NCI-H524 (cell line): ENCODE results near the gene USH1C.

Experiments used
- DNase-seq, 2 experiments: peaks; one replicate each; lab custom pipeline; 2025; lab: John Stamatoyannopoulos, UW

USH1C gene

GRCh38 chr11:17526326-17526725 lies 17.9 kb downstream of the USH1C start:
- peak in 1 of 2 experiments; percentile 59 for DNase-seq

- DNase-seq, result no peak
Observed at GRCh38 chr11:17525570-17525969, 18.6 kb downstream of the USH1C start.

- DNase-seq, result no peak
Observed at GRCh38 chr11:17524221-17524620, 20.0 kb downstream of the USH1C start.

GRCh38 chr11:17522655-17523054 lies 21.6 kb downstream of the USH1C start:
- DNase-seq, result no peak

- no peak for DNase-seq
Observed at GRCh38 chr11:17521106-17521900, 22.9 kb downstream of the USH1C start.

- no peak for DNase-seq
Observed at GRCh38 chr11:17519061-17519885, 24.9 kb downstream of the USH1C start.

- no peak for DNase-seq
Observed at GRCh38 chr11:17518366-17518765, 25.9 kb downstream of the USH1C start.

- no peak for DNase-seq
Observed at GRCh38 chr11:17517186-17517585, 27.0 kb downstream of the USH1C start.

GRCh38 chr11:17516551-17517150 lies 27.6 kb downstream of the USH1C start:
- DNase-seq, result no peak

- no peak for DNase-seq
Observed at GRCh38 chr11:17515443-17516176, 28.6 kb downstream of the USH1C start.

- DNase-seq, result no peak
Observed at GRCh38 chr11:17514476-17514875, 29.7 kb downstream of the USH1C start.

GRCh38 chr11:17513853-17514252 lies 30.4 kb downstream of the USH1C start:
- DNase-seq, result no peak

GRCh38 chr11:17512101-17512500 lies 32.1 kb downstream of the USH1C start:
- no peak for DNase-seq

GRCh38 chr11:17511571-17511970 lies 32.6 kb downstream of the USH1C start:
- peak in 1 of 2 experiments; percentile 43 for DNase-seq

GRCh38 chr11:17510507-17511206 lies 33.6 kb downstream of the USH1C start:
- DNase-seq, result peak in 1 of 2 experiments; percentile 44

GRCh38 chr11:17508791-17509190 lies 35.4 kb downstream of the USH1C start:
- DNase-seq, result no peak

- DNase-seq, result no peak
Observed at GRCh38 chr11:17508306-17508705, 35.9 kb downstream of the USH1C start.

- DNase-seq, result no peak
Observed at GRCh38 chr11:17507773-17508172, 36.4 kb downstream of the USH1C start.

GRCh38 chr11:17506942-17507341 lies 37.3 kb downstream of the USH1C start:
- no peak for DNase-seq

GRCh38 chr11:17506314-17506713 lies 37.9 kb downstream of the USH1C start:
- no peak for DNase-seq

- DNase-seq, result no peak
Observed at GRCh38 chr11:17505146-17505545, 39.1 kb downstream of the USH1C start.
